ENCODE measurements around the gene BLOC1S3. TPM values are rescaled to one million over a fixed set of nuclear protein-coding genes. Genes with fewer than 3 reads are reported as not detected.

BLOC1S3 gene
- total and polyA plus RNA-seq, 2 of the 13 experiments (the other 11 are each of a cell fraction or from before 2014, with no cell fraction given) = 4.3 to 4.8 TPM

DNA sequence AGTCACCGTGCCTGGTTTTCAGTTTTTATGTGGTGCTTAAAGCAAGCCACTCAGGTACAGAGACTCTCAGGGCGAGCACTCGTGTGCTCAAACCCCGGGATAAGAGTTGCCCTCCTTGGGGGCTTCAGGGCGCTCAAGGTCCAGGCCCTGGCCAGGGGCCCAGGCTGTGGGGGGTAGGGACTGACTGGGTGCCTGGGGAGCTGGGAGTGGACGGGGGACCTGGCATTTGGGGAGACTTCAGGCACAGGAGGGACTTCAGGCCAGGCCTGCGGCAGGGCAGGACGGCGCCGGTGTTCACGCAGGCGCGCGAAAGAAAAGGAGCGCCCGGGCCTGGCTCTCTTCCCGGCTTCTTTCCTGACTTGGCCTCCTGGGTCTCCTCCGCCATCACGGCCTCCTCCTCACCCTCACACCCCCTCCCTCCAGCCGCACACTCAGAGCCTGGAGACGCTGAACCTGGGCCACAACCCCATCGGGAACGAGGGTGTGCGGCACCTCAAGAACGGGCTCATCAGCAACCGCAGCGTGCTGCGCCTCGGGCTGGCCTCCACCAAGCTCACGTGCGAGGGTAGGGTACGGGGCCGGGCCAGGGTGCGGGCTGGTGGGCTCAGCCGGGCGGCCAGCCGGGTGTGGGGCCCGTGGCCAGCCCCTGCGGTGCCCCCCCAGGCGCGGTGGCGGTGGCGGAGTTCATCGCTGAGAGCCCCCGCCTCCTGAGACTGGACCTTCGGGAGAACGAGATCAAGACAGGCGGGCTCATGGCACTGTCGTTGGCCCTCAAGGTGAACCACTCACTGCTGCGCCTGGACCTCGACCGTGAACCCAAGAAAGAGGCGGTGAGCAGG, 33.9 kb upstream of the BLOC1S3 start:
- Histone ChIP-seq H3K9ac (ENCODE audit: insufficient read depth, low read depth, low read length) (no peak overlapping the region), H3K4me3 (replicated peaks in 1 of 3; ENCODE audit: insufficient read depth in 1 of 3, low read depth in 2 of 3, low read length in 3 of 3) (no peak overlapping the region), H3K27ac (ENCODE audit: extremely low read length, insufficient read depth, low read length) (no peak overlapping the region), H4K20me1 (ENCODE audit: insufficient read depth, low read length) (no peaks in the 10 kb centered on the region), H3K9me3 (ENCODE audit: low read length) (no peaks in the 10 kb centered on the region), H3K36me3 (replicated peaks in 1 of 2; ENCODE audit: control insufficient read depth in 1 of 2, insufficient read depth in 2 of 2, low read length in 2 of 2) (peaks cover 9 to 10% of the 10 kb centered on the region in 2 experiments; a peak in 3 of 5 replicates), H3K27me3 (ENCODE audit: control insufficient read depth in 1 of 2, insufficient read depth in 2 of 2, low read length in 2 of 2) (no peaks in the 10 kb centered on the region), H2AFZ (ENCODE audit: low read length) (no peak overlapping the region), H3K4me2 (ENCODE audit: low read depth, low read length) (no peak overlapping the region), H3K4me1 (ENCODE audit: insufficient read depth, low read length) (no peaks in the 10 kb centered on the region), H3K79me2 (ENCODE audit: insufficient read depth, low read length) (no peaks in the 10 kb centered on the region)
- POLR2A ChIA-PET = no interaction called here
- BruUV-seq (replicated peaks) = no TSS peak
- intact Hi-C loops (cut with micrococcal nuclease; ENCODE audit: unreplicated experiment) = no loop called here
- 98% methylated on average over 43 of the region's 53 CpGs for WGBS (ENCODE audit: low lambda C conversion rate)
- CTCF ChIA-PET (ENCODE audit: low intra/inter-chr PET ratio, low total read pairs) = no interaction called here
- FAIRE-seq (no peak), ATAC-seq (no peak), DNase-seq (ENCODE audit: low spot score) (no peak)
- peak; percentile 78 for TF ChIP-seq AGO2 (optimal IDR thresholded peaks at IDR 0.05; ENCODE audit: low read depth, low read length)
- TF ChIP-seq FOXC1 (CRISPR knock-in tag; IDR thresholded peaks at IDR 0.05; ENCODE audit: borderline replicate concordance) = no peak
- TF ChIP-seq POLR2G (IDR thresholded peaks at IDR 0.05; ENCODE audit: low read depth, low read length) = no peak
- in situ Hi-C loops (cut with HindIII; ENCODE audit: extremely low pct_ligation_motif_present, low pct_unique_long_range_greater_than_20kb) = no loop called here

DNA sequence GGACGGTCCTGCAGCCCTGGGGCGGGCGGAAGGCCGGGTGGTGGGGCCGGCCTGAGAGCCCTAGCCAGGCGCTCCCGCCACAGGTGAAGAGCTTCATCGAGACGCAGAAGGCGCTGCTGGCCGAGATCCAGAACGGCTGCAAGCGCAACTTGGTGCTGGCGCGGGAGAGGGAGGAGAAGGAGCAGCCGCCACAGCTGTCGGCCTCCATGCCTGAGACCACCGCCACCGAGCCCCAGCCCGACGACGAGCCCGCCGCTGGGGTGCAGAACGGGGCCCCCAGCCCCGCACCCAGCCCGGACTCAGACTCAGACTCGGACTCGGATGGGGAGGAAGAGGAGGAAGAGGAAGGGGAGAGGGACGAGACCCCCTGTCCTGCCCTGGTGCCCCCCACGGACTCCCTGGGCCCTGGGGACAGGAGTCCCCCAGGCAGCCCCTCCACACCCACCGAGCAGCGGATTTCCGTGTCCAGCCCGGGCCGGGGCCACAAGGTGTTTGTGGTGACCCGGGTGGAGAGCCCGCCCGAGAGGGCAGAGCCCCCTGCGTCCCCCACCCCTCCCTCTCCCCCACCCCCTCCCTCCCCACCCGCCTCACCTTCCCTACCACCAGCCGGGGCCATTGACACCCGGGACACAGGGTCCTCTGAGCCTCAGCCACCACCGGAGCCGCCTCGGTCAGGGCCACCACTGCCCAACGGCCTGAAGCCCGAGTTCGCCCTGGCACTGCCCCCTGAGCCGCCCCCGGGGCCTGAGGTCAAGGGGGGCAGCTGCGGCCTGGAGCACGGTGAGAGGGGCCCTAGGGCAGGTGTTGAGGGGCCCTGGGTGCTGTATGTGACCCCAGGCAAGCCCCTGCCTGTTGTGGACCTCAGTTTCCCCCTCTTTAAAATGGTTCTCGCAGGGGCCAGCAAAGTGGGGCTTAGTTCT, 33.1 kb upstream of the BLOC1S3 start:
- Histone ChIP-seq H3K9ac (ENCODE audit: insufficient read depth, low read depth, low read length) (no peak overlapping the region), H2AFZ (ENCODE audit: low read length) (no peak overlapping the region), H3K36me3 (replicated peaks in 1 of 2; ENCODE audit: control insufficient read depth in 1 of 2, insufficient read depth in 2 of 2, low read length in 2 of 2) (peaks cover 9 to 10% of the 10 kb centered on the region in 2 experiments; a peak in 3 of 5 replicates), H3K27ac (ENCODE audit: extremely low read length, insufficient read depth, low read length) (no peak overlapping the region), H3K27me3 (ENCODE audit: control insufficient read depth in 1 of 2, insufficient read depth in 2 of 2, low read length in 2 of 2) (no peaks in the 10 kb centered on the region), H4K20me1 (ENCODE audit: insufficient read depth, low read length) (no peaks in the 10 kb centered on the region), H3K9me3 (ENCODE audit: low read length) (no peaks in the 10 kb centered on the region), H3K79me2 (ENCODE audit: insufficient read depth, low read length) (no peaks in the 10 kb centered on the region), H3K4me2 (ENCODE audit: low read depth, low read length) (no peak overlapping the region), H3K4me1 (ENCODE audit: insufficient read depth, low read length) (peaks cover 3% of the 10 kb centered on the region), H3K4me3 (replicated peaks in 1 of 3; ENCODE audit: insufficient read depth in 1 of 3, low read depth in 2 of 3, low read length in 3 of 3) (no peak overlapping the region)
- DNase-seq (ENCODE audit: low spot score) (no peak), ATAC-seq (no peak), FAIRE-seq (no peak)
- no TSS peak for BruUV-seq (replicated peaks)
- 97% methylated on average over 23 of the region's 54 CpGs for WGBS (ENCODE audit: low lambda C conversion rate)
- POLR2A ChIA-PET = no interaction called here
- CTCF ChIA-PET (ENCODE audit: low intra/inter-chr PET ratio, low total read pairs) = no interaction called here
- in situ Hi-C loops (cut with HindIII; ENCODE audit: extremely low pct_ligation_motif_present, low pct_unique_long_range_greater_than_20kb) = no loop called here
- intact Hi-C loops (cut with micrococcal nuclease; ENCODE audit: unreplicated experiment) = no loop called here
- TF ChIP-seq, protein P1, sequence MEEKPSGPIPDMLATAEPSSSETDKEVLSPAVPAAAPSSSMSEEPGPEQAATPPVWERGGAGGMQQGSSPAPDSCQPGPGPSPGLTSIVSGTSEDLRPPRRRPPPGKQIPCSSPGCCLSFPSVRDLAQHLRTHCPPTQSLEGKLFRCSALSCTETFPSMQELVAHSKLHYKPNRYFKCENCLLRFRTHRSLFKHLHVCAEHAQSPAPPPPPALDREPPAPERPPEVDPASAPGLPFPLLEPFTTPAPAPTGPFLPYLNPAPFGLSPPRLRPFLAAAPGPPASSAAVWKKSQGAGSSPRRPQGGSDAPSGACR (CRISPR knock-in tag; IDR thresholded peaks at IDR 0.05) = no peak
- TF ChIP-seq, protein P2, sequence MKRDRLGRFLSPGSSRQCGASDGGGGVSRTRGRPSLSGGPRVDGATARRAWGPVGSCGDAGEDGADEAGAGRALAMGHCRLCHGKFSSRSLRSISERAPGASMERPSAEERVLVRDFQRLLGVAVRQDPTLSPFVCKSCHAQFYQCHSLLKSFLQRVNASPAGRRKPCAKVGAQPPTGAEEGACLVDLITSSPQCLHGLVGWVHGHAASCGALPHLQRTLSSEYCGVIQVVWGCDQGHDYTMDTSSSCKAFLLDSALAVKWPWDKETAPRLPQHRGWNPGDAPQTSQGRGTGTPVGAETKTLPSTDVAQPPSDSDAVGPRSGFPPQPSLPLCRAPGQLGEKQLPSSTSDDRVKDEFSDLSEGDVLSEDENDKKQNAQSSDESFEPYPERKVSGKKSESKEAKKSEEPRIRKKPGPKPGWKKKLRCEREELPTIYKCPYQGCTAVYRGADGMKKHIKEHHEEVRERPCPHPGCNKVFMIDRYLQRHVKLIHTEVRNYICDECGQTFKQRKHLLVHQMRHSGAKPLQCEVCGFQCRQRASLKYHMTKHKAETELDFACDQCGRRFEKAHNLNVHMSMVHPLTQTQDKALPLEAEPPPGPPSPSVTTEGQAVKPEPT (CRISPR knock-in tag; IDR thresholded peaks at IDR 0.05; ENCODE audit: low read depth) = no peak
- TF ChIP-seq, protein P3, sequence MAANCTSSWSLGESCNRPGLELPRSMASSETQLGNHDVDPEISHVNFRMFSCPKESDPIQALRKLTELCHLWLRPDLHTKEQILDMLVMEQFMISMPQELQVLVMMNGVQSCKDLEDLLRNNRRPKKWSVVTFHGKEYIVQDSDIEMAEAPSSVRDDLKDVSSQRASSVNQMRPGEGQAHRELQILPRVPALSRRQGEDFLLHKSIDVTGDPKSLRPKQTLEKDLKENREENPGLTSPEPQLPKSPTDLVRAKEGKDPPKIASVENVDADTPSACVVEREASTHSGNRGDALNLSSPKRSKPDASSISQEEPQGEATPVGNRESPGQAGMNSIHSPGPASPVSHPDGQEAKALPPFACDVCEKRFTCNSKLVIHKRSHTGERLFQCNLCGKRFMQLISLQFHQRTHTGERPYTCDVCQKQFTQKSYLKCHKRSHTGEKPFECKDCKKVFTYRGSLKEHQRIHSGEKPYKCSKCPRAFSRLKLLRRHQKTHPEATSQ (CRISPR knock-in tag; IDR thresholded peaks at IDR 0.05; ENCODE audit: borderline replicate concordance) = no peak
- TF ChIP-seq ZNF296 (CRISPR knock-in tag; conservative IDR thresholded peaks at IDR 0.05) (no peak), ZNF556 (CRISPR knock-in tag; IDR thresholded peaks at IDR 0.05; ENCODE audit: borderline replicate concordance) (no peak), POLR2G (IDR thresholded peaks at IDR 0.05; ENCODE audit: low read depth, low read length) (no peak), HNRNPK (IDR thresholded peaks at IDR 0.05; ENCODE audit: low read depth, low read length, poor library complexity, severe bottlenecking) (peak; percentile 86), PCBP1 (IDR thresholded peaks at IDR 0.05; ENCODE audit: borderline replicate concordance, low read depth, low read length) (peak; percentile 77; the same call in 1 of the 2 replicates)

All from HepG2 (cell line).